Measurements from ENCODE around the gene DMC1. TPM values are rescaled to one million over a fixed set of nuclear protein-coding genes. Genes with fewer than 3 reads are reported as not detected.

DMC1 gene
- total and polyA plus RNA-seq, 2 experiments from 2014 or later: 5.0 to 18.5 TPM

DNA sequence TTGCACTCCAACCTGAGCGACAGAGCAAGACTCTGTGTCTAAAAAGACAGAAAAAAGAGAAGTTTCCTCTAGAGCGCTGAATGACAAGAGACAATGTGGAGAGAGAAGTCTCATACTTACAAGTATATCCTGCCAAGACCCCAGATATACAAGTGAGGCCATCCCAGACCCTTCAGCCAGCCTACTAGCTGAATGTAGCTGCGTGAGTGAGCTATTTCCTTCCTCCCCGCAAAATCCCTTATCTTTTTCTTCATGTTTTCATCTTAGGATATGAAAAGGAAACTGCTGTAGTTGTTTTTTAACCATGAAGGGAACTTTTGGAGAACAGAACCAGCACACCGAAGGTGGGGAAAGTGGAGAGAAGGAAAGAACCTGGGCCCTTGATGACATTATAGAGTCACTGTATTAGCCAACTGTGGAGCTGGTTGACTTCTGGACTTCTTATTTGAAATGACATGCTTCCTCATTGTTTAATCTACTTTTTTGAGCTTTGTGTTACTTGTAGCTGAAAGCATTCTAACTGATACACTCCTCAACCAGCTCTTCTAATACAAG, 59.5 kb downstream of the DMC1 start:
- Histone ChIP-seq H3K79me2 (replicated peaks; ENCODE audit: insufficient read depth) (peaks cover 5% of the 10 kb centered on the region), H4K20me1 (replicated peaks; ENCODE audit: insufficient read depth) (no peaks in the 10 kb centered on the region), H3K9me2 (ENCODE audit: insufficient read depth) (no peaks in the 10 kb centered on the region), H3K4me1 (ENCODE audit: insufficient read depth) (peaks cover 15% of the 10 kb centered on the region), H3K36me3 (ENCODE audit: insufficient read depth) (no peaks in the 10 kb centered on the region), H3K4me3 (no peak overlapping the region), H3K4me2 (no peak overlapping the region), H3K27me3 (ENCODE audit: insufficient read depth) (no peaks in the 10 kb centered on the region), H2AFZ (0 out of 2 replicates have a peak overlapping the region, but pooled peaks have one; percentile 10), H3K27ac (ENCODE audit: low read depth) (no peak overlapping the region), H3F3A (replicated peaks; ENCODE audit: low read depth) (peaks cover 20% of the 10 kb centered on the region; the same call in 1 of the 2 replicates)
- Mint-ChIP-seq H3K27ac (no peak overlapping the region), H3K4me1 (peaks cover 25% of the 10 kb centered on the region), H3K9me3 (no peaks in the 10 kb centered on the region), H3K4me3 (no peak overlapping the region), H3K36me3 (ENCODE audit: low read depth) (peaks cover 2% of the 10 kb centered on the region), H3K27me3 (ENCODE audit: insufficient read depth, low read depth, poor library complexity) (peaks cover 30% of the 10 kb centered on the region)
- no peak for DNase-seq (ENCODE audit: low spot score)
- no peak for ATAC-seq
- no peak for TF ChIP-seq CREB1 (CRISPR knock-in tag; IDR thresholded peaks at IDR 0.05; ENCODE audit: low read depth)
- TF ChIP-seq, protein P1, sequence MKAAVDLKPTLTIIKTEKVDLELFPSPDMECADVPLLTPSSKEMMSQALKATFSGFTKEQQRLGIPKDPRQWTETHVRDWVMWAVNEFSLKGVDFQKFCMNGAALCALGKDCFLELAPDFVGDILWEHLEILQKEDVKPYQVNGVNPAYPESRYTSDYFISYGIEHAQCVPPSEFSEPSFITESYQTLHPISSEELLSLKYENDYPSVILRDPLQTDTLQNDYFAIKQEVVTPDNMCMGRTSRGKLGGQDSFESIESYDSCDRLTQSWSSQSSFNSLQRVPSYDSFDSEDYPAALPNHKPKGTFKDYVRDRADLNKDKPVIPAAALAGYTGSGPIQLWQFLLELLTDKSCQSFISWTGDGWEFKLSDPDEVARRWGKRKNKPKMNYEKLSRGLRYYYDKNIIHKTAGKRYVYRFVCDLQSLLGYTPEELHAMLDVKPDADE (IDR thresholded peaks at IDR 0.05): no peak
- no peak for TF ChIP-seq POLR2AphosphoS5 (IDR thresholded peaks at IDR 0.05; ENCODE audit: low read depth)
- no peak for TF ChIP-seq EZH2 (IDR thresholded peaks at IDR 0.05; ENCODE audit: low read depth, unreplicated experiment)
- TF ChIP-seq ZNF114 (CRISPR knock-in tag; IDR thresholded peaks at IDR 0.05): no peak
- TF ChIP-seq, protein P2, sequence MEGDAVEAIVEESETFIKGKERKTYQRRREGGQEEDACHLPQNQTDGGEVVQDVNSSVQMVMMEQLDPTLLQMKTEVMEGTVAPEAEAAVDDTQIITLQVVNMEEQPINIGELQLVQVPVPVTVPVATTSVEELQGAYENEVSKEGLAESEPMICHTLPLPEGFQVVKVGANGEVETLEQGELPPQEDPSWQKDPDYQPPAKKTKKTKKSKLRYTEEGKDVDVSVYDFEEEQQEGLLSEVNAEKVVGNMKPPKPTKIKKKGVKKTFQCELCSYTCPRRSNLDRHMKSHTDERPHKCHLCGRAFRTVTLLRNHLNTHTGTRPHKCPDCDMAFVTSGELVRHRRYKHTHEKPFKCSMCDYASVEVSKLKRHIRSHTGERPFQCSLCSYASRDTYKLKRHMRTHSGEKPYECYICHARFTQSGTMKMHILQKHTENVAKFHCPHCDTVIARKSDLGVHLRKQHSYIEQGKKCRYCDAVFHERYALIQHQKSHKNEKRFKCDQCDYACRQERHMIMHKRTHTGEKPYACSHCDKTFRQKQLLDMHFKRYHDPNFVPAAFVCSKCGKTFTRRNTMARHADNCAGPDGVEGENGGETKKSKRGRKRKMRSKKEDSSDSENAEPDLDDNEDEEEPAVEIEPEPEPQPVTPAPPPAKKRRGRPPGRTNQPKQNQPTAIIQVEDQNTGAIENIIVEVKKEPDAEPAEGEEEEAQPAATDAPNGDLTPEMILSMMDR (conservative IDR thresholded peaks at IDR 0.05; ENCODE audit: low read depth in 2 of 2): no peak
- TF ChIP-seq NANOG (IDR thresholded peaks at IDR 0.05; ENCODE audit: borderline replicate concordance): no peak
- TF ChIP-seq, protein P3, sequence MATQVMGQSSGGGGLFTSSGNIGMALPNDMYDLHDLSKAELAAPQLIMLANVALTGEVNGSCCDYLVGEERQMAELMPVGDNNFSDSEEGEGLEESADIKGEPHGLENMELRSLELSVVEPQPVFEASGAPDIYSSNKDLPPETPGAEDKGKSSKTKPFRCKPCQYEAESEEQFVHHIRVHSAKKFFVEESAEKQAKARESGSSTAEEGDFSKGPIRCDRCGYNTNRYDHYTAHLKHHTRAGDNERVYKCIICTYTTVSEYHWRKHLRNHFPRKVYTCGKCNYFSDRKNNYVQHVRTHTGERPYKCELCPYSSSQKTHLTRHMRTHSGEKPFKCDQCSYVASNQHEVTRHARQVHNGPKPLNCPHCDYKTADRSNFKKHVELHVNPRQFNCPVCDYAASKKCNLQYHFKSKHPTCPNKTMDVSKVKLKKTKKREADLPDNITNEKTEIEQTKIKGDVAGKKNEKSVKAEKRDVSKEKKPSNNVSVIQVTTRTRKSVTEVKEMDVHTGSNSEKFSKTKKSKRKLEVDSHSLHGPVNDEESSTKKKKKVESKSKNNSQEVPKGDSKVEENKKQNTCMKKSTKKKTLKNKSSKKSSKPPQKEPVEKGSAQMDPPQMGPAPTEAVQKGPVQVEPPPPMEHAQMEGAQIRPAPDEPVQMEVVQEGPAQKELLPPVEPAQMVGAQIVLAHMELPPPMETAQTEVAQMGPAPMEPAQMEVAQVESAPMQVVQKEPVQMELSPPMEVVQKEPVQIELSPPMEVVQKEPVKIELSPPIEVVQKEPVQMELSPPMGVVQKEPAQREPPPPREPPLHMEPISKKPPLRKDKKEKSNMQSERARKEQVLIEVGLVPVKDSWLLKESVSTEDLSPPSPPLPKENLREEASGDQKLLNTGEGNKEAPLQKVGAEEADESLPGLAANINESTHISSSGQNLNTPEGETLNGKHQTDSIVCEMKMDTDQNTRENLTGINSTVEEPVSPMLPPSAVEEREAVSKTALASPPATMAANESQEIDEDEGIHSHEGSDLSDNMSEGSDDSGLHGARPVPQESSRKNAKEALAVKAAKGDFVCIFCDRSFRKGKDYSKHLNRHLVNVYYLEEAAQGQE (IDR thresholded peaks at IDR 0.05; ENCODE audit: unreplicated experiment): no peak
- no peak for TF ChIP-seq JUNB (IDR thresholded peaks at IDR 0.05; ENCODE audit: unreplicated experiment)
- no peak for TF ChIP-seq STAT1 (IDR thresholded peaks at IDR 0.05; ENCODE audit: unreplicated experiment)
- TF ChIP-seq EZH2phosphoT487 (IDR thresholded peaks at IDR 0.05; ENCODE audit: unreplicated experiment): no peak
- TF ChIP-seq, protein P4, sequence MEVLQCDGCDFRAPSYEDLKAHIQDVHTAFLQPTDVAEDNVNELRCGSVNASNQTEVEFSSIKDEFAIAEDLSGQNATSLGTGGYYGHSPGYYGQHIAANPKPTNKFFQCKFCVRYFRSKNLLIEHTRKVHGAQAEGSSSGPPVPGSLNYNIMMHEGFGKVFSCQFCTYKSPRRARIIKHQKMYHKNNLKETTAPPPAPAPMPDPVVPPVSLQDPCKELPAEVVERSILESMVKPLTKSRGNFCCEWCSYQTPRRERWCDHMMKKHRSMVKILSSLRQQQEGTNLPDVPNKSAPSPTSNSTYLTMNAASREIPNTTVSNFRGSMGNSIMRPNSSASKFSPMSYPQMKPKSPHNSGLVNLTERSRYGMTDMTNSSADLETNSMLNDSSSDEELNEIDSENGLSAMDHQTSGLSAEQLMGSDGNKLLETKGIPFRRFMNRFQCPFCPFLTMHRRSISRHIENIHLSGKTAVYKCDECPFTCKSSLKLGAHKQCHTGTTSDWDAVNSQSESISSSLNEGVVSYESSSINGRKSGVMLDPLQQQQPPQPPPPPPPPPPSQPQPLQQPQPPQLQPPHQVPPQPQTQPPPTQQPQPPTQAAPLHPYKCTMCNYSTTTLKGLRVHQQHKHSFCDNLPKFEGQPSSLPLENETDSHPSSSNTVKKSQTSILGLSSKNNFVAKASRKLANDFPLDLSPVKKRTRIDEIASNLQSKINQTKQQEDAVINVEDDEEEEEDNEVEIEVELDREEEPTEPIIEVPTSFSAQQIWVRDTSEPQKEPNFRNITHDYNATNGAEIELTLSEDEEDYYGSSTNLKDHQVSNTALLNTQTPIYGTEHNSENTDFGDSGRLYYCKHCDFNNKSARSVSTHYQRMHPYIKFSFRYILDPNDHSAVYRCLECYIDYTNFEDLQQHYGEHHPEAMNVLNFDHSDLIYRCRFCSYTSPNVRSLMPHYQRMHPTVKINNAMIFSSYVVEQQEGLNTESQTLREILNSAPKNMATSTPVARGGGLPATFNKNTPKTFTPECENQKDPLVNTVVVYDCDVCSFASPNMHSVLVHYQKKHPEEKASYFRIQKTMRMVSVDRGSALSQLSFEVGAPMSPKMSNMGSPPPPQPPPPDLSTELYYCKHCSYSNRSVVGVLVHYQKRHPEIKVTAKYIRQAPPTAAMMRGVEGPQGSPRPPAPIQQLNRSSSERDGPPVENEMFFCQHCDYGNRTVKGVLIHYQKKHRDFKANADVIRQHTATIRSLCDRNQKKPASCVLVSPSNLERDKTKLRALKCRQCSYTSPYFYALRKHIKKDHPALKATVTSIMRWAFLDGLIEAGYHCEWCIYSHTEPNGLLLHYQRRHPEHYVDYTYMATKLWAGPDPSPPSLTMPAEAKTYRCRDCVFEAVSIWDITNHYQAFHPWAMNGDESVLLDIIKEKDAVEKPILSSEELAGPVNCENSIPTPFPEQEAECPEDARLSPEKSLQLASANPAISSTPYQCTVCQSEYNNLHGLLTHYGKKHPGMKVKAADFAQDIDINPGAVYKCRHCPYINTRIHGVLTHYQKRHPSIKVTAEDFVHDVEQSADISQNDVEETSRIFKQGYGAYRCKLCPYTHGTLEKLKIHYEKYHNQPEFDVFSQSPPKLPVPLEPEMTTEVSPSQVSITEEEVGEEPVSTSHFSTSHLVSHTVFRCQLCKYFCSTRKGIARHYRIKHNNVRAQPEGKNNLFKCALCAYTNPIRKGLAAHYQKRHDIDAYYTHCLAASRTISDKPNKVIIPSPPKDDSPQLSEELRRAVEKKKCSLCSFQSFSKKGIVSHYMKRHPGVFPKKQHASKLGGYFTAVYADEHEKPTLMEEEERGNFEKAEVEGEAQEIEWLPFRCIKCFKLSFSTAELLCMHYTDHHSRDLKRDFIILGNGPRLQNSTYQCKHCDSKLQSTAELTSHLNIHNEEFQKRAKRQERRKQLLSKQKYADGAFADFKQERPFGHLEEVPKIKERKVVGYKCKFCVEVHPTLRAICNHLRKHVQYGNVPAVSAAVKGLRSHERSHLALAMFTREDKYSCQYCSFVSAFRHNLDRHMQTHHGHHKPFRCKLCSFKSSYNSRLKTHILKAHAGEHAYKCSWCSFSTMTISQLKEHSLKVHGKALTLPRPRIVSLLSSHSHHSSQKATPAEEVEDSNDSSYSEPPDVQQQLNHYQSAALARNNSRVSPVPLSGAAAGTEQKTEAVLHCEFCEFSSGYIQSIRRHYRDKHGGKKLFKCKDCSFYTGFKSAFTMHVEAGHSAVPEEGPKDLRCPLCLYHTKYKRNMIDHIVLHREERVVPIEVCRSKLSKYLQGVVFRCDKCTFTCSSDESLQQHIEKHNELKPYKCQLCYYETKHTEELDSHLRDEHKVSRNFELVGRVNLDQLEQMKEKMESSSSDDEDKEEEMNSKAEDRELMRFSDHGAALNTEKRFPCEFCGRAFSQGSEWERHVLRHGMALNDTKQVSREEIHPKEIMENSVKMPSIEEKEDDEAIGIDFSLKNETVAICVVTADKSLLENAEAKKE (CRISPR knock-in tag; IDR thresholded peaks at IDR 0.05): no peak
- TF ChIP-seq ZNF331 (CRISPR knock-in tag; IDR thresholded peaks at IDR 0.05; ENCODE audit: low read depth): no peak
